H9 (cell line): Measurements from ENCODE around the gene GRIP2. TPM values are rescaled to one million over a fixed set of nuclear protein-coding genes. Genes with fewer than 3 reads are reported as not detected.

Experiments used
- DNase-seq: peaks from one replicate; pipeline ENCODE4 v3.0.0-alpha.2; 2017
- H2AFZ ChIP-seq: one replicate; pipeline ENCODE4 v1.6.1; 2013; ENCODE audit warnings: mild to moderate bottlenecking, low read length, control low read depth, moderate library complexity
- H2AK5ac ChIP-seq: 2 replicates; pipeline ENCODE4 v1.6.1; 2013; ENCODE audit warnings: low read length, control low read depth, mixed read lengths; ENCODE audit not compliant: insufficient read length
- H2BK120ac ChIP-seq: one replicate; pipeline ENCODE4 v1.6.1; 2013; ENCODE audit warnings: low read depth, mild to moderate bottlenecking, low read length, control low read depth, inconsistent platforms; ENCODE audit not compliant: poor library complexity, severe bottlenecking
- H2BK12ac ChIP-seq: 2 replicates; pipeline ENCODE4 v1.6.1; 2013; ENCODE audit warnings: low read length, control low read depth, mixed read lengths, low read depth; ENCODE audit not compliant: insufficient read length
- H2BK15ac ChIP-seq: 2 replicates; pipeline ENCODE4 v1.6.1; 2013; ENCODE audit warnings: low read depth, low read length, control low read depth
- H2BK20ac ChIP-seq: one replicate; pipeline ENCODE4 v1.6.1; 2013; ENCODE audit warnings: low read depth, mild to moderate bottlenecking, low read length, control low read depth, inconsistent platforms; ENCODE audit not compliant: poor library complexity, severe bottlenecking
- H2BK5ac ChIP-seq: 2 replicates; pipeline ENCODE4 v1.6.1; 2013; ENCODE audit warnings: low read length, control low read depth, mixed read lengths; ENCODE audit not compliant: insufficient read length
- H3K14ac ChIP-seq: 2 replicates; pipeline ENCODE4 v1.6.1; 2013; ENCODE audit warnings: low read length, control low read depth; ENCODE audit not compliant: insufficient read depth
- H3K18ac ChIP-seq: 2 replicates; pipeline ENCODE4 v1.6.1; 2013; ENCODE audit warnings: low read depth, mild to moderate bottlenecking, mixed read lengths, low read length, control low read depth; ENCODE audit not compliant: insufficient read length
- H3K23ac ChIP-seq: 2 replicates; pipeline ENCODE4 v1.6.1; 2013; ENCODE audit warnings: low read length, control low read depth, mixed read lengths, low read depth; ENCODE audit not compliant: insufficient read length
- H3K23me2 ChIP-seq: 2 replicates; pipeline ENCODE4 v1.6.1; 2013; ENCODE audit warnings: low read depth, mild to moderate bottlenecking, mixed read lengths, low read length, control low read depth; ENCODE audit not compliant: insufficient read length, poor library complexity, severe bottlenecking
- H3K27ac ChIP-seq: 2 replicates; pipeline ENCODE4 v1.5.1; 2013; ENCODE audit warnings: low read length, control low read depth, mixed read lengths, low read depth; ENCODE audit not compliant: insufficient read length
- H3K27me3 ChIP-seq: 2 replicates; pipeline ENCODE4 v1.6.1; 2013; ENCODE audit warnings: low read length, control low read depth, inconsistent platforms; ENCODE audit not compliant: insufficient read depth
- H3K4ac ChIP-seq: 2 replicates; pipeline ENCODE4 v1.6.1; 2013; ENCODE audit warnings: low read depth, mild to moderate bottlenecking, control low read depth, inconsistent platforms, low read length, moderate library complexity
- H3K4me1 ChIP-seq: 2 replicates; pipeline ENCODE4 v1.6.1; 2013; ENCODE audit warnings: low read length, control low read depth, inconsistent platforms; ENCODE audit not compliant: insufficient read depth
- H3K4me2 ChIP-seq: 2 replicates; pipeline ENCODE4 v1.6.1; 2013; ENCODE audit warnings: low read length, control low read depth, mixed read lengths; ENCODE audit not compliant: insufficient read length, insufficient read depth
- H3K56ac ChIP-seq: 2 replicates; pipeline ENCODE4 v1.6.1; 2013; ENCODE audit warnings: low read depth, mild to moderate bottlenecking, mixed read lengths, low read length, control low read depth; ENCODE audit not compliant: insufficient read length
- H3K79me1 ChIP-seq: 2 replicates; pipeline ENCODE4 v1.6.1; 2013; ENCODE audit warnings: low read depth, mild to moderate bottlenecking, moderate library complexity, low read length, control low read depth, inconsistent platforms; ENCODE audit not compliant: insufficient read depth, poor library complexity, severe bottlenecking
- H3K79me2 ChIP-seq: 2 replicates; pipeline ENCODE4 v1.6.1; 2013; ENCODE audit warnings: low read length, control low read depth, inconsistent platforms; ENCODE audit not compliant: insufficient read depth
- H3K9ac ChIP-seq: 2 replicates; pipeline ENCODE4 v1.6.1; 2013; ENCODE audit warnings: low read length, control low read depth, mixed read lengths; ENCODE audit not compliant: insufficient read length; ENCODE audit errors: extremely low read depth
- H3K9me3 ChIP-seq: one replicate; pipeline ENCODE4 v1.6.1; 2013; ENCODE audit warnings: low read depth, low read length, inconsistent platforms; ENCODE audit not compliant: control insufficient read depth
- H3T11ph ChIP-seq: one replicate; pipeline ENCODE4 v1.6.1; 2013; ENCODE audit warnings: mild to moderate bottlenecking, low read length, control low read depth, inconsistent platforms
- H4K20me1 ChIP-seq: one replicate; pipeline ENCODE4 v1.6.1; 2013; ENCODE audit not compliant: control insufficient read depth, insufficient read length, insufficient read depth
- H4K5ac ChIP-seq: 2 replicates; pipeline ENCODE4 v1.6.1; 2013; ENCODE audit warnings: low read depth, mild to moderate bottlenecking, mixed read lengths, low read length, control low read depth; ENCODE audit not compliant: insufficient read length
- H4K8ac ChIP-seq: replicated peaks from 2 replicates; pipeline ENCODE4 v1.6.1; 2013; ENCODE audit warnings: low read length, control low read depth, mixed read lengths, low read depth; ENCODE audit not compliant: insufficient read length
- H4K91ac ChIP-seq: 2 replicates; pipeline ENCODE4 v1.6.1; 2013; ENCODE audit warnings: low read depth, mild to moderate bottlenecking, moderate library complexity, mixed read lengths, low read length, control low read depth; ENCODE audit not compliant: insufficient read length
- H3K27ac Mint-ChIP-seq, 3 experiments: 2 replicates in 2 of 3; 3 replicates in 1 of 3; pipeline ENCODE4 v1.8.0; 2020 to 2021; ENCODE audit warnings: mixed read lengths in 3 of 3, mild to moderate bottlenecking in 1 of 3, moderate library complexity in 1 of 3
- H3K27me3 Mint-ChIP-seq: 2 replicates; pipeline ENCODE4 v1.8.0; 2021; ENCODE audit warnings: low read depth, mild to moderate bottlenecking, moderate library complexity, mixed read lengths
- H3K36me3 Mint-ChIP-seq, 3 experiments: 2 replicates in 2 of 3; 3 replicates in 1 of 3; pipeline ENCODE4 v1.8.0; 2020 to 2021; ENCODE audit warnings: low read depth in 3 of 3, mixed read lengths in 3 of 3; ENCODE audit not compliant: insufficient read depth in 1 of 3
- H3K4me1 Mint-ChIP-seq, 2 experiments: 2 replicates each; pipeline ENCODE4 v1.8.0; 2020; ENCODE audit warnings: mixed read lengths in 2 of 2
- H3K4me3 Mint-ChIP-seq, 2 experiments: 2 replicates in 1 of 2; 3 replicates in 1 of 2; pipeline ENCODE4 v1.8.0; 2020 to 2021; ENCODE audit warnings: mild to moderate bottlenecking in 2 of 2, mixed read lengths in 2 of 2, moderate library complexity in 1 of 2
- H3K9me3 Mint-ChIP-seq, 2 experiments: 2 replicates in 1 of 2; 3 replicates in 1 of 2; pipeline ENCODE4 v1.8.0; 2020; ENCODE audit warnings: mild to moderate bottlenecking in 2 of 2, mixed read lengths in 2 of 2, moderate library complexity in 1 of 2
- CTCF ChIP-seq: fragments of 200-600 bp; sonication (generic); conservative IDR thresholded peaks from 3 replicates; pipeline ENCODE4 v1.8.0; 2021; ENCODE audit warnings: antibody characterized with exemption, mild to moderate bottlenecking
- WGBS: extraction: QIAGEN DNeasy Blood & Tissue Kit; methylation state at CpG from one replicate; pipeline ENCODE4 v1.1.7; 2013; ENCODE audit warnings: missing lambda C conversion rate, low lambda C conversion rate, mixed read lengths; ENCODE audit not compliant: insufficient read length; ENCODE audit errors: extremely low coverage; 5-methylcytosine and 5-hydroxymethylcytosine counted together
- total RNA-seq: library from RNA; stranded (reverse); gene quantifications from 2 replicates; pipeline ENCODE4 v1.2.1, GENCODE V29; 2021

The GRIP2 gene
- total RNA-seq, 1 experiment from 2014 or later: 3.1 TPM

GRCh38 chr3:14546041-14546440 is 5.9 kb upstream of the GRIP2 start:
- no peak for DNase-seq
- H3K4me2 ChIP-seq: no peak overlapping the region
- peaks cover 2% of the 10 kb centered on the region for H4K20me1 ChIP-seq
- no peaks in the 10 kb centered on the region for H3K36me3 Mint-ChIP-seq
- no peak overlapping the region for H4K8ac ChIP-seq
- no peak overlapping the region for H3K56ac ChIP-seq
- no peak overlapping the region for H2BK20ac ChIP-seq
- no peaks in the 10 kb centered on the region for H3K9me3 ChIP-seq
- H3K18ac ChIP-seq: no peak overlapping the region
- H3K4ac ChIP-seq: no peak overlapping the region
- H3K27me3 ChIP-seq: no peaks in the 10 kb centered on the region
- no peak overlapping the region for H3K9ac ChIP-seq
- no peak overlapping the region for H2AK5ac ChIP-seq
- no peaks in the 10 kb centered on the region for H3K79me1 ChIP-seq
- H3K4me3 Mint-ChIP-seq: no peak overlapping the region
- H3K4me1 ChIP-seq: no peaks in the 10 kb centered on the region
- no peak overlapping the region for H3K14ac ChIP-seq
- peaks cover 6 to 7% of the 10 kb centered on the region in 2 experiments for H3K4me1 Mint-ChIP-seq
- no peak overlapping the region for H2BK12ac ChIP-seq
- no peak overlapping the region for H2AFZ ChIP-seq
- H4K91ac ChIP-seq: no peak overlapping the region
- H3K27me3 Mint-ChIP-seq: peaks cover 16% of the 10 kb centered on the region
- H2BK15ac ChIP-seq: no peak overlapping the region
- H2BK120ac ChIP-seq: no peak overlapping the region
- no peak for TF ChIP-seq CTCF
- H4K5ac ChIP-seq: no peak overlapping the region
- H3K23me2 ChIP-seq: no peaks in the 10 kb centered on the region
- no peak overlapping the region for H3T11ph ChIP-seq
- H3K23ac ChIP-seq: no peak overlapping the region
- H2BK5ac ChIP-seq: no peak overlapping the region
- no peaks in the 10 kb centered on the region for H3K79me2 ChIP-seq
- no peak overlapping the region; a peak in 1 of 7 replicates for H3K27ac Mint-ChIP-seq
- no peaks in the 10 kb centered on the region for H3K9me3 Mint-ChIP-seq
- no CpG with 5 or more reads among the region's 9 CpGs for WGBS
- H3K27ac ChIP-seq: no peak overlapping the region
